ENCODE measurements around the gene BTF3. TPM values are rescaled to one million over a fixed set of nuclear protein-coding genes. Genes with fewer than 3 reads are reported as not detected.
A peak's percentile ranks its signal among the peaks of the same experiment; 100 is the strongest.

Gene BTF3
- total and polyA plus RNA-seq, 9 of the 15 experiments (the other 6 are each of a cell fraction or from before 2014, with no cell fraction given): 534 to 1,637 (median 848) TPM

- TF ChIP-seq RREB1 (CRISPR knock-in tag; IDR thresholded peaks at IDR 0.05) (no peak), PATZ1 (CRISPR knock-in tag; IDR thresholded peaks at IDR 0.05; ENCODE audit: borderline replicate concordance) (no peak), NUFIP1 (IDR thresholded peaks at IDR 0.05; ENCODE audit: partially characterized antibody) (no peak), ZNF507 (tag; conservative IDR thresholded peaks at IDR 0.05) (no peak), PHF20 (IDR thresholded peaks at IDR 0.05; ENCODE audit: partially characterized antibody) (peak; percentile 46), RBM25 (IDR thresholded peaks at IDR 0.05; ENCODE audit: low read depth, low read length, severe bottlenecking) (no peak), ELF1 (tag; IDR thresholded peaks at IDR 0.05) (peak; percentile 57; the same call in 1 of the 2 replicates), ZNF23 (CRISPR knock-in tag; IDR thresholded peaks at IDR 0.05) (no peak), ARID3A (IDR thresholded peaks at IDR 0.05; ENCODE audit: borderline replicate concordance, low read depth, low read length) (peak; percentile 99), STAT6 (CRISPR knock-in tag; IDR thresholded peaks at IDR 0.05) (no peak), ZNF696 (CRISPR knock-in tag; conservative IDR thresholded peaks at IDR 0.05) (no peak), CAMTA2 (CRISPR knock-in tag; conservative IDR thresholded peaks at IDR 0.05) (no peak), YY1 (IDR thresholded peaks at IDR 0.05; ENCODE audit: borderline replicate concordance in 1 of 3, control insufficient read depth in 1 of 3, extremely low read depth in 1 of 3, insufficient read depth in 3 of 3, insufficient read length in 1 of 3, insufficient replicate concordance in 2 of 3, low read depth in 1 of 3, low read length in 2 of 3) (peak in 2 of 3 experiments; percentile 55 to 80), TCF7 (IDR thresholded peaks at IDR 0.05; ENCODE audit: borderline replicate concordance) (no peak), ZNF431 (CRISPR knock-in tag; IDR thresholded peaks at IDR 0.05) (no peak), CC2D1A (IDR thresholded peaks at IDR 0.05) (peak; percentile 44; the same call in 1 of the 2 replicates)
Observed at GRCh38 chr5:73496984-73497457, 1.2 kb upstream of the BTF3 start (continued).
